HG03280 (cell line): ENCODE data around the gene GRIP2.

Source experiments
- ATAC-seq: cut with Tn5 transposase; IDR thresholded peaks from one replicate; pipeline ENCODE4 v1.9.1; 2021; ENCODE audit warnings: mild to moderate bottlenecking, moderate library complexity; ENCODE audit not compliant: unreplicated experiment

Gene GRIP2

DNA sequence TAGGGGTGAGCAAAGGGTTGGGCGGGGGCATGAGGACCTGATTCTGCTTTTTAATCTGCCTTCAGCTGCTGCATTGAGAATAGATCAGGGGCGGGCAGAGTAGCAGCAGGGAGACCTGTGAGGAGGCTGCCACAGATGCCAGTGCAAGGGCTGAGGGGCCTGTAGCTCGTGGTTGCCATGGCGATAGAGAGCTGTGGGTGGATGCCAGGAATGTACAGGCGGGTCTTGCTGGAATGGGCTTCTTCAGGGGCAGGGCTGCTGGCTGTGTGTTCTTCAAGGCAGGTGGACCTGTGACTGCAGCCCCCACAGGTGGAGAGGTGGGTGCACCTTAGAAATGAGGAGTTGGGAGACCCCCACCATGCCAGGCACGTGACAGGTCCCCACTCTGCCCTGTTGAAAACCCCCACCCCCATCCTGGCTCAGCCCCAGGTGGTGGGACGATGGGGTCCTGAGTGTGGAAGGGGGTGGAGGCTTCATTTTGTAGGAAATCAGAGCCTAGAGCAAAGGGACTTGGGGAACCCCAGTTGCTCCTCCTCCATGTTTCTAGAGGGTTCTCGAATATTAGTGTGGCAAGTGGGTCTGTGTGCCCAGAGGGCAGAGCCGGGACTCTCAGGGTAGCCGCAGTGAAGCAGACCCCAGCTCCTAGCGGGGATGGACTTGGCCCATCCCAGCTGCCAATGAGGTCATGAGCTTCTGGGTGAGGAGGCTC, 99.5 kb downstream of the GRIP2 start:
- ATAC-seq, result no peak

DNA sequence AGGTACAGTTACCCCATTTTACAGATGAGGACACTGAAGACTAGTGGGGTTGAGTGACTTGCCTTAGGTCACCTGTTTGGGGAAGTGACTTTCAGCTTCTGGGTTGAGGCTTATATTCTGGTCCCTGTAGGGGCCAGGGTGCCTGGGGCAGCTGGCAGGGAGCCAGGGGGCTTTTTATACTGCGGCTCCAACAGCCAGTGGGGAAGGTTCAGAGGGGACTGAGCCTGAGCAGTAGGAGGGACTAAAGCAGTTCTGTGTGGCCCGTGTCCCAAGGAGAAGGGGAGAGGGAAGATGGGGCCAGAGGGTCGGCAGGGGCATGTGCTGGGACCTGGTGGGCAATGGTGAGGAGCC, 100.0 kb downstream of the GRIP2 start:
- ATAC-seq, result no peak

DNA sequence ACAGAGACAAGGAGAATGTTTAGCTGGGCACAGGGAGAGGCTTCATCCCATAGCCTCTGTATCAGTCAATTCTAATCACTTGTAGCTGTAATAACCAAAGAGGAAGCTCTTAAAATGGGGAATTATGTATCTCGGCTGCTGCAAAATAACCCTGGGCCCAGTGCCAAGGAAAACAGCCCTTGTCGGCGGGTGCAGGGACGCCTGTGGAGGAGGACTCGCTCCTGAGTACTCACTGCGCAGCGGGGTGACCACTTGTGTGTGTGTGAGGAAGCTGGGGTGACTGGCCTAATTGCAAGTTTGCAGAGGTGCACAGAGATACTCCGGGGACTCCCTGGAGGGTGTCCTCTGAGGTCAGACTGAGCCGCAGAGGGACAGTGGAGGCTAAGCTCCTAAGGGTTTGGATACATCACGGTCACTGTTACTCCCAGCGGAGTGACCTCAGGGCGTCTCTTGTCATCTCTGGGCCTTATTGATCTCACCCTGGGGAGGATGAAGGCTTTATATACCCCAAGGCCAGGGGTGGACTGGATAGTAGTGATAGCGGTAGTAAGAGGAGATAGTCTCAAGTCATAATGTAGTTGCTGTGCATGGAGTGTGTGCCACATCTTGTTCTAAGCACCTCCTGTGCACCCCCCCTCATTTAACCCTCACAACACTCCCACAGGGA, 100.5 kb downstream of the GRIP2 start:
- ATAC-seq, result no peak
